ENCODE measurements around the gene CCR6. TPM values are rescaled to one million over a fixed set of nuclear protein-coding genes. Genes with fewer than 3 reads are reported as not detected.

CCR6 gene
- total RNA-seq, 2 donors from 2014 or later: 1.2 to 7.8 TPM

GRCh38 chr6:167092672-167093339 is 30.1 kb upstream of the CCR6 start:
- Mint-ChIP-seq H3K4me1 (ENCODE audit: low read depth) (peaks cover 52% of the 10 kb centered on the region), H3K27me3 (ENCODE audit: low read depth) (peaks cover 38% of the 10 kb centered on the region), H3K9me3 (peaks cover 0 to 2% of the 10 kb centered on the region in 2 donors), H3K27ac (no peak overlapping the region), H3K4me3 (peak overlapping the region in 1 of 2 donors; percentile 77), H3K36me3 (ENCODE audit: insufficient read depth in 2 of 2) (peaks cover 0 to 3% of the 10 kb centered on the region in 2 donors)
- DNase-seq (no peak), ATAC-seq (replicated peaks in 1 of 2) (no peak)

GRCh38 chr6:167093406-167093921 is 29.4 kb upstream of the CCR6 start:
- Mint-ChIP-seq H3K4me1 (ENCODE audit: low read depth) (peaks cover 54% of the 10 kb centered on the region), H3K9me3 (no peaks in the 10 kb centered on the region), H3K27me3 (ENCODE audit: low read depth) (peaks cover 40% of the 10 kb centered on the region), H3K4me3 (peak overlapping the region; percentile 69 to 77), H3K27ac (peak overlapping the region; percentile 87), H3K36me3 (ENCODE audit: insufficient read depth in 2 of 2) (peaks cover 0 to 3% of the 10 kb centered on the region in 2 donors)
- ATAC-seq (replicated peaks in 1 of 2) (no peak), DNase-seq (no peak)

GRCh38 chr6:167093922-167094432 is 28.9 kb upstream of the CCR6 start:
- ATAC-seq (replicated peaks in 1 of 2) (peak; percentile 65 to 78), DNase-seq (peak; percentile 68 to 78)
- peak overlapping the region; percentile 87 for H3K27ac Mint-ChIP-seq
- peaks cover 0 to 3% of the 10 kb centered on the region in 2 donors for H3K36me3 Mint-ChIP-seq (ENCODE audit: insufficient read depth in 2 of 2)
- peak overlapping the region; percentile 69 to 77 for H3K4me3 Mint-ChIP-seq
- H3K4me1 Mint-ChIP-seq (ENCODE audit: low read depth): peaks cover 59% of the 10 kb centered on the region
- H3K27me3 Mint-ChIP-seq (ENCODE audit: low read depth): peaks cover 45% of the 10 kb centered on the region
- no peaks in the 10 kb centered on the region for H3K9me3 Mint-ChIP-seq

- peaks cover 0 to 3% of the 10 kb centered on the region in 2 donors for H3K36me3 Mint-ChIP-seq (ENCODE audit: insufficient read depth in 2 of 2)
- H3K4me3 Mint-ChIP-seq: peak overlapping the region; percentile 69 to 77
- peak overlapping the region; percentile 87 for H3K27ac Mint-ChIP-seq
- DNase-seq: no peak
- H3K9me3 Mint-ChIP-seq: no peaks in the 10 kb centered on the region
- no peak for ATAC-seq (replicated peaks in 1 of 2)
- H3K27me3 Mint-ChIP-seq (ENCODE audit: low read depth): peaks cover 48% of the 10 kb centered on the region
- peaks cover 62% of the 10 kb centered on the region for H3K4me1 Mint-ChIP-seq (ENCODE audit: low read depth)
Measured at GRCh38 chr6:167094436-167094819, 28.5 kb upstream of the CCR6 start.

- H3K9me3 Mint-ChIP-seq: no peaks in the 10 kb centered on the region
- H3K27ac Mint-ChIP-seq: peak overlapping the region; percentile 87
- peaks cover 62% of the 10 kb centered on the region for H3K4me1 Mint-ChIP-seq (ENCODE audit: low read depth)
- DNase-seq: peak in 1 of 2 donors; percentile 46
- peak overlapping the region; percentile 69 to 77 for H3K4me3 Mint-ChIP-seq
- ATAC-seq (replicated peaks in 1 of 2): peak; percentile 79 to 84
- peaks cover 54% of the 10 kb centered on the region for H3K27me3 Mint-ChIP-seq (ENCODE audit: low read depth)
- H3K36me3 Mint-ChIP-seq (ENCODE audit: insufficient read depth in 2 of 2): no peaks in the 10 kb centered on the region
Measured at GRCh38 chr6:167094820-167095637, 27.9 kb upstream of the CCR6 start.

GRCh38 chr6:167095888-167096287 is 27.0 kb upstream of the CCR6 start:
- Mint-ChIP-seq H3K36me3 (ENCODE audit: insufficient read depth in 2 of 2) (no peaks in the 10 kb centered on the region), H3K27me3 (ENCODE audit: low read depth) (peaks cover 51% of the 10 kb centered on the region), H3K4me1 (ENCODE audit: low read depth) (peaks cover 59% of the 10 kb centered on the region), H3K27ac (no peak overlapping the region), H3K9me3 (no peaks in the 10 kb centered on the region), H3K4me3 (no peak overlapping the region)
- ATAC-seq (replicated peaks in 1 of 2) (no peak), DNase-seq (no peak)

- no peak overlapping the region for H3K4me3 Mint-ChIP-seq
- no peak for DNase-seq
- H3K27me3 Mint-ChIP-seq (ENCODE audit: low read depth): peaks cover 40% of the 10 kb centered on the region
- no peak overlapping the region for H3K27ac Mint-ChIP-seq
- no peak for ATAC-seq (replicated peaks in 1 of 2)
- no peaks in the 10 kb centered on the region for H3K36me3 Mint-ChIP-seq (ENCODE audit: insufficient read depth in 2 of 2)
- peaks cover 48% of the 10 kb centered on the region for H3K4me1 Mint-ChIP-seq (ENCODE audit: low read depth)
- no peaks in the 10 kb centered on the region for H3K9me3 Mint-ChIP-seq
Measured at GRCh38 chr6:167096991-167097390, 25.9 kb upstream of the CCR6 start.

- Mint-ChIP-seq H3K36me3 (ENCODE audit: insufficient read depth in 2 of 2) (no peaks in the 10 kb centered on the region), H3K4me1 (ENCODE audit: low read depth) (peaks cover 41% of the 10 kb centered on the region), H3K4me3 (no peak overlapping the region), H3K27ac (no peak overlapping the region), H3K9me3 (no peaks in the 10 kb centered on the region), H3K27me3 (ENCODE audit: low read depth) (peaks cover 32% of the 10 kb centered on the region)
- ATAC-seq (replicated peaks in 1 of 2): no peak
- DNase-seq: no peak
Measured at GRCh38 chr6:167097770-167098169, 25.1 kb upstream of the CCR6 start.

- no peak for DNase-seq
- Mint-ChIP-seq H3K9me3 (no peaks in the 10 kb centered on the region), H3K27me3 (ENCODE audit: low read depth) (peaks cover 21% of the 10 kb centered on the region), H3K4me1 (ENCODE audit: low read depth) (peaks cover 35% of the 10 kb centered on the region), H3K27ac (no peak overlapping the region), H3K4me3 (peak overlapping the region; percentile 0 to 11), H3K36me3 (ENCODE audit: insufficient read depth in 2 of 2) (no peaks in the 10 kb centered on the region)
- ATAC-seq (replicated peaks in 1 of 2): peak in 1 of 2 donors; percentile 51
Measured at GRCh38 chr6:167098825-167099225, 24.1 kb upstream of the CCR6 start.

- Mint-ChIP-seq H3K4me3 (no peak overlapping the region), H3K4me1 (ENCODE audit: low read depth) (peaks cover 26% of the 10 kb centered on the region), H3K9me3 (no peaks in the 10 kb centered on the region), H3K36me3 (ENCODE audit: insufficient read depth in 2 of 2) (no peaks in the 10 kb centered on the region), H3K27me3 (ENCODE audit: low read depth) (peaks cover 19% of the 10 kb centered on the region), H3K27ac (no peak overlapping the region)
- DNase-seq (no peak), ATAC-seq (replicated peaks in 1 of 2) (no peak)
Measured at GRCh38 chr6:167099707-167100106, 23.2 kb upstream of the CCR6 start.

GRCh38 chr6:167100241-167100674 is 22.6 kb upstream of the CCR6 start:
- no peak for ATAC-seq (replicated peaks in 1 of 2)
- no peak for DNase-seq
- no peak overlapping the region for H3K4me3 Mint-ChIP-seq
- H3K36me3 Mint-ChIP-seq (ENCODE audit: insufficient read depth in 2 of 2): no peaks in the 10 kb centered on the region
- H3K27ac Mint-ChIP-seq: no peak overlapping the region
- no peaks in the 10 kb centered on the region for H3K9me3 Mint-ChIP-seq
- H3K4me1 Mint-ChIP-seq (ENCODE audit: low read depth): peaks cover 21% of the 10 kb centered on the region
- H3K27me3 Mint-ChIP-seq (ENCODE audit: low read depth): peaks cover 19% of the 10 kb centered on the region

- no peak overlapping the region for H3K27ac Mint-ChIP-seq
- H3K4me3 Mint-ChIP-seq: no peak overlapping the region
- H3K27me3 Mint-ChIP-seq (ENCODE audit: low read depth): peaks cover 19% of the 10 kb centered on the region
- peaks cover 15% of the 10 kb centered on the region for H3K4me1 Mint-ChIP-seq (ENCODE audit: low read depth)
- ATAC-seq (replicated peaks in 1 of 2): no peak
- no peak for DNase-seq
- no peaks in the 10 kb centered on the region for H3K36me3 Mint-ChIP-seq (ENCODE audit: insufficient read depth in 2 of 2)
- H3K9me3 Mint-ChIP-seq: no peaks in the 10 kb centered on the region
Measured at GRCh38 chr6:167102318-167102717, 20.6 kb upstream of the CCR6 start.
